HG02763 (cell line): ENCODE measurements around the gene GRIA1.

Experiments
- ATAC-seq: cut with Tn5 transposase; IDR thresholded peaks from one replicate; pipeline ENCODE4 v1.9.1; 2021; ENCODE audit warnings: mild to moderate bottlenecking, moderate library complexity; ENCODE audit not compliant: unreplicated experiment

Gene GRIA1

GRCh38 chr5:153770066-153770465 lies 279.6 kb downstream of the GRIA1 start:
- ATAC-seq: no peak

DNA sequence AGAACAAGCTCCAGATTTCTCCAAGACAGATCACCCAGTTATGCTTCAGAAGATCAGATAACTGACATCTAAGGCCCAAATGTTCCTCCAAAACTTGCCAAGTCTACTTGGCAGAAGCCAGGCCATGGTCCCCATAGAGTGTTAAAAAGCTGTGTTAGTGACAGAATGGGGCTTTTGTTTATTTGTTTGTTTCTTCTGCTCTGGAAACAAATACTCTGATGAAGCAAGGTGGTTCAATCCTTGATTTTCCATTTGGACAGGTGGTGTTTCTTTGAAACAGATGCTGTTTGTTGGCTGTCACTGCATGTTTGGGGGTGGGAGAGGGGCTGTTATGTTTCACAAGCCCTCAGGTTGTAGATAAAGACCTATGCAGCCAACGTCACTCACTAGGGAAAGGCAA lies 284.2 kb downstream of the GRIA1 start:
- ATAC-seq: no peak

GRCh38 chr5:153775923-153776322 lies 285.5 kb downstream of the GRIA1 start:
- no peak for ATAC-seq

GRCh38 chr5:153777681-153778581 lies 287.5 kb downstream of the GRIA1 start:
- ATAC-seq: no peak

GRCh38 chr5:153779836-153780235 lies 289.4 kb downstream of the GRIA1 start:
- no peak for ATAC-seq

DNA sequence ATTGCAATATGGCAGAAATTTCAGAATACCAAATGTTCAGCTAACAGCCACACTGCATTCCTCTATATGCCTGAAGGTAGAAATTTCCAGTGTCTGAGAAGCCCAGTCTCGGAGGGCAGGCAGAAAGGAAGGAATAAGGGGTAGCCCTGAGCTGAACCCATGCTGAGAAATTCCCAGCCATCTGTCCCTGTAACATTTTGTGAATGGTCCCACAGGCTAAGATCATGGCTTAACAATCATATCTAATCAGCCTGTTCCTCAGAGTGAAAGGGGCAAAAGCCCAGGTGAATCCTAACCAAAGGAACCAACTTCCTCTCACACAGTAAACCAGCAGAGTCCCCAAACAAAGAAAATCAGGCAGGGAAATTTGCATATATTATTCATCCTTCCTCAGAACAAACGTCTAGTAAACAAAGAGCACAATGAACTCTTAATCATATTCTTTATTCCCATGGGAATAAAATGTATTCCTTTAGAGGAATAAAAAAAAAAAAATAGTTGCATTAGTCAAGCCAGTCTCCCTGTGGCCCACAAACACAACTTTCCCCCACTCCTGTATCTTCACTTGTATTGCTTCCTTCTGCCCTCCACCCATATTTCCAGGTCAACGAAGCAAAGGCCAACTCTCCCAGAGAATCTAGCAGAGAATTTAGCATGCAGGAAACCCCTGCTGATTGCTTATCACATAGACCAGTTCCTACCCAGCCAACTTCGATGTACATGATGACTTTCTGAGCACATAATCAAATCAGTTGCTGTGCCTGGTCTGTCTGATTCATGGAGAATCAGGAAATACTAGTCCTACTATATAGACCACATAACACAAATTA lies 290.6 kb downstream of the GRIA1 start:
- no peak for ATAC-seq

DNA sequence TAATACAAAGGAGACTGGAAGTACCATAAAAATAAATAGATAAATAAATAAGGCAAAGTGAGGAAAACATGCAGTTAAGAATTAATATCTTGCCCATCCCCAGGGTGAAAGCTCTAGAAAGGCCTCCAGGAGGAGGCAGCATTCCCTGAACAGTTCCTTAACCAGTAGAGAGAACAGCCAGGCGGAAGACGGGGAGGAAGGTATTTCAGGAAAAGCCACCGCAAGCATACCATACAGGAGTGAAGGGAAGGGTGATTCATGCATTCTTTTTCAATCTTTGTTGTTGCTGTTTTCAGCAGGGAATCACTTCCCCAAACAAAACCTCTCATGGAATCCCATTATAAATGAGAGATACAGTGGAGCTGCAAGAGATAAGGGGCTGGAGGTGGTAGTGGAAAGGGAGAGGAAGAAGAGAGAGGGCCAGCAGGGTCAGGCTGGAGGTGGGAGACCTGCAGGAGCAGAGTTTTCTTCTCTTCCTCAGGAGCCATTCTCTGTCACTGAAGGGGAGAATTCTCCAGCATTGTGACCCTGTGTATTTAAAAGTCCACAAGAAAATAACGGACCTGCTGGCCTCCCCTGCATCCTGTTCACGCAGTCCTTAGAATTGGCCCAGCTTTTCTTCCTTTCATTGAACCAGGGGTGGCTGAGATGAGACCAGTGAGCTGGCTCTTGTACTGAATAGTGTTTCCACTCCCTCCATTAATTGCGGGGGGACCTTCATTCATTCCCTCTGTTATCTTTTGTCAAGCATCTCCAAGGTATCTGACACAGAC lies 292.3 kb downstream of the GRIA1 start:
- no peak for ATAC-seq

DNA sequence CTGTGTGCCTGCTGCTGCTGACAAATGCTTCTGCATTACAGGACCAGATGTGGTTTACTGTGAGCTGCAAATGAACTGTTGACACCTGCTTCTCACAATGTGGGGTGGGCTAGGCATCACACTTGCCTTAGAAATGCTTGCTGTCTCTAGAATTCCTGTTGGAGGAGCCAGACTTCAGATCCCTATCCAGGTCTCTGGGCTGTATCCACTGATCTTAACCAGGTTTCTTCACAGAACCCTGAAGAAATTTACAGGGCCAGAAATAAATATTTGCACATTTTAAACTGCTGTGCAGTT lies 292.8 kb downstream of the GRIA1 start:
- ATAC-seq: no peak

DNA sequence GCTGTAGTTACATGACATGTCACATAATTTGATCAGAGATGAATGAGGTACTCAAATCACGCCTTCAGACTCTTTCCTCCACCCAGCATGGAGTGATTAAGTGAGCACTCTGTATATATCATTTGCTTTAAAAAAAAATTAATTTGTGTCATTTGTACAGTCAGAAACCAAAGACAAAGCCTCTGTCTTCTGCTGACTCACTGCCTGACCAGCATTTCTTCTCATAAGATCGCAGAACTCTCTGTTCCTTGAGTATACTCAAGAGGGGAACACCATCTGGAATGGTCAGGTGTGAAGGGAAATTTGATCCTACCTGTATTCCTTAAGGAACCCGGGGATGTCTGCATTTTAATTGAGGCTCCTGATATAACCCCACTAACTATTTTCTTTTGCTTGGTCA lies 293.8 kb downstream of the GRIA1 start:
- no peak for ATAC-seq

DNA sequence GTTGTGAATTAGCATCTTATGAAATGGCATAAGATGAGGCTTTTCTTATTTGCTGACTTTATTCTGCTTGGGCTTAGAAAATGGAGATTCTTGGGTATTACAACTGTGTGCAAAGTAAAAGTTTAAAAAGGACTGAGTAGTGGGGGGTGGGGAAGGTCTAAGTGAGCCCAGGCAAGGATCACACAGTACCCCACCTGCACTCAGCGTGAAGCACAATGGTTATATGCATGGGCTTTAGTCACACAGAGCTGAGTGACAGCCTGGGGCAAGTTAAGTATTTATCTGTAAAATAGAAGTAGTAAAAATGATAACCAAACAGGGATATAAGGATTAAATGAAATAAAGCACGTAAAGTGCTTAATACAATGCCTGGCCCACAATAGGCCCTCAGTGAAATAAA lies 300.9 kb downstream of the GRIA1 start:
- ATAC-seq: no peak

GRCh38 chr5:153792305-153792704 lies 301.8 kb downstream of the GRIA1 start:
- no peak for ATAC-seq

- no peak for ATAC-seq
These were observed 303.2 kb downstream of the GRIA1 start for GRCh38 chr5:153793699-153794098.

DNA sequence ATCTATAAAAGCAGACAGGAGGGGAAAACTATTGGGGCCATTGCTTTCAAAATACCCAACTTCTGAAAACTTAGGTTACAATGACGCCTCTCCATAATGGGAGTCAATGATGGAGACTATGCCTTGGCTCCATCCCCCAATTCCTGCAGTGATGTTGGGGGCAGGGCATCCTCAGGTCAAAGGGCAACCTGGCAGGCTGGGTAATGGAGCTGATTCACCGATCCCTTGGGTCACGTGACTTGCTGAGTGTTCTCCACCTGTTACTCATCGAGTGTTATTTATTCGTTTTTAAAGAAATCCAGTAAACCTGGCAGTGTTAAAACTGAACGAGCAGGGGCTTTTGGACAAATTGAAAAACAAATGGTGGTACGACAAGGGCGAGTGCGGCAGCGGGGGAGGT lies 303.9 kb downstream of the GRIA1 start:
- ATAC-seq: no peak

DNA sequence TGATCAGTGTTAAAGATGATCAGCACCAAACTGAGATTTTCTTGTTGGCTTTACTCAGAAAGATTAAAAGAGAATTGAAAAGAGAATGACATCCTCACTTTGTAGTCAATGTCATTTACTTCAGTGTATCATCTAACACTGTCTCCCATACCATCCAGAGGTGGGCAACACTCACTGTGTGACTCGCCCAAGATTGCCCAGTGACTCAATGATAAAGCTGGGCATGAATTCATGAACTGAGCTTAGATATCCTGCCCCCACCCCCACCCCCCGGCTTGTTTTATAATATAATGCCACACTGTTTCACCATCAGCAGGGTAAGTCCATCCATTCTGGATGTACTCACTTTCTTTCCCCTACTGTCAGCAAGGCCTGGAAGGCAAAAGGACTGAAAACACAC lies 306.1 kb downstream of the GRIA1 start:
- no peak for ATAC-seq

- ATAC-seq: no peak
These were observed 307.0 kb downstream of the GRIA1 start for GRCh38 chr5:153797484-153797883.

- no peak for ATAC-seq
These were observed 308.4 kb downstream of the GRIA1 start for GRCh38 chr5:153798830-153799229.

DNA sequence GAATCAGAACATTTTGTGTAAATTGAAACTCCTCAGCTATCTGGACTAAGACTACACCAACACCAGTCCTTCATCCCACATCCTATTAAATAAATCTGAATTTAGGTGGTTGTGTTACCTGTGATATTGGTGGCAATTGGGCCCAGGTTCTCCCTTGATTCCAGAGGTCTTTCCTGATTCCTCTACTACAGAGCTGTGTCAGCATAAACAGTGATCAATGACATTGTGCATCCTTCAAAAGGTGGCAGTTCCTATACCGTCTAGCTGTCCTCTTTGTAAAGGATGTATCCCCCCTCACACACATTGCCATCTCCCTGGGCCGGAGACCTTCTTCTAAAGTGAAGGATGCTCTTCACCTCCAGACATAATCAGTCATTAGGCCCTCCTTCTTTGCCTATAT lies 309.0 kb downstream of the GRIA1 start:
- ATAC-seq: no peak

DNA sequence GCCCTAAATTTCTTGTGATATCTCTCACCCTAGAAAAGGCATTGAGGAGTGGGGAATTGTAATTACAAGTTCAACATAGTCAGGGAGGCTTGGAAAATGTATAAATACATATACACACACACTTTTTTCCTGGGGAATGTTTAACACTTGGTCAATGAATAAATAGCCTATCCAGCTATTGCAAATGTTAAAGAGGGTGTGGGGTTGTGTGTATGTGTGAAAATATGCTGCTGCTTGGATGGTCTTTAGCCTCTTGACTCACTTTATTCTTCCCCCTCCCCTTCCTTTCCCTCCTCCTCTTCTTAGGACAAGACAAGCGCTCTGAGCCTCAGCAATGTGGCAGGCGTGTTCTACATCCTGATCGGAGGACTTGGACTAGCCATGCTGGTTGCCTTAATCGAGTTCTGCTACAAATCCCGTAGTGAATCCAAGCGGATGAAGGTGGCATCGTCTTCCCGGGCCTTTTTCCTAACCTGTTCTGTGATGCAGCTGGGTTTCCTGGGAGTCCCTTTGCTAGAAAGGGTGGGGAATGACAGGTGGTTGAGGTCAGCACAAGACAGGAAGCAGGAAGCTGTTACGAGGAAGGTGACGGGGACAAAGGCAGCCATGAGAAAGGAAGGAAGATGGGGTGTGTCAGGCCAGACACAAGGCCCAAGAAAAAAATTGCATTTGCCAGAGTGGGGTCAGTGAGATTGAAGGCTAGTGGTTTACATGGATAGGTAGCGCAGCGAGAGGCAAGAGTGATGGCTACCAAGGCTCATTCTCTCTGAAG lies 311.8 kb downstream of the GRIA1 start:
- ATAC-seq: no peak

DNA sequence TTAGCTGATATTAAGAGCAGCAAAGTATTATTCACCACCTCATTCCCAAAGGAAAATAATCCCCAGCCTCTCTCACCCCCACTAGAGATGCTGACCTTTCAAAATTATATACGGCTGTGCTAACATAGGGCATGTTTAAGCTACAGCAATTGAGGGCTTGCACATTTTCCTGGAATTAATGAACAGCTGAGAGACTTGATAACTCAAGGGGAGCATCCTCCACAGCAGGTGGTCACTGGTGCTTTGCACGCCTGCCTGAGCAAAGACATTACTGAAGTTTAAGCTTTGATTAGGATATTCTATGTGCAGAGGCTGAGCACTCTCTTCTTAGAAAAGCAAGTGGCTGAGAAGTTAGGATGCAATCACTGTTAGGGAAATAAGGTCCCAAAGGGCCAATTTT lies 317.3 kb downstream of the GRIA1 start:
- no peak for ATAC-seq

- no peak for ATAC-seq
These were observed 318.7 kb downstream of the GRIA1 start for GRCh38 chr5:153809166-153809565.

DNA sequence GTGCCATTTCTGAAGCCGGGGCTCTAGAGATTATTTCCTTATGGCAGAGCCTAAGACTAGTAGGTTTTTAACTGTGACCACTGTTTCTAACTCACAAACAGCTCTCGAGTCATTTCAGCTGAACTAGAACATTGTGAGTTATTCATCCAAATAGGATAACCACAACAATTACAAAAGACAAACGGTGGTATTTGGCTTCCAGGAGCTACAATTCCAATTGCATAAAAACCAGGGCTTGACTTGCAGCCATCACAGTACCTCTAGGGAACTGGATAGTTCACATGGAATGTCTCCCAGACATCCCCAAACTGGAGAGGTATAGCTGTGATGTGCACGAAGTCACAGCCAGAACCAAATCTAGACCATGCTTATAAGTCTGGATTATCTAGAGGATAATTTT lies 323.4 kb downstream of the GRIA1 start:
- no peak for ATAC-seq
